Neural crest cell (in vitro differentiated cells): Measurements from ENCODE around the gene SMARCE1. TPM values are rescaled to one million over a fixed set of nuclear protein-coding genes. Genes with fewer than 3 reads are reported as not detected.

Experiments used
- DNase-seq: peaks from one replicate; pipeline ENCODE4 v3.0.0; 2021; ENCODE audit warnings: low read depth, mixed read lengths, low spot score
- H3K27ac Mint-ChIP-seq: one replicate; pipeline ENCODE4 v1.8.0; 2021; ENCODE audit warnings: mild to moderate bottlenecking, mixed read lengths; ENCODE audit not compliant: unreplicated experiment
- H3K27me3 Mint-ChIP-seq: 2 replicates; pipeline ENCODE4 v1.8.0; 2021; ENCODE audit warnings: low read depth, mild to moderate bottlenecking, mixed read lengths
- H3K36me3 Mint-ChIP-seq: 2 replicates; pipeline ENCODE4 v1.8.0; 2021; ENCODE audit warnings: low read depth, mild to moderate bottlenecking, mixed read lengths
- H3K4me1 Mint-ChIP-seq: 2 replicates; pipeline ENCODE4 v1.8.0; 2021; ENCODE audit warnings: mixed read lengths
- H3K4me3 Mint-ChIP-seq: one replicate; pipeline ENCODE4 v1.8.0; 2021; ENCODE audit warnings: mild to moderate bottlenecking, mixed read lengths
- H3K9me3 Mint-ChIP-seq: 2 replicates; pipeline ENCODE4 v1.8.0; 2021; ENCODE audit warnings: mixed read lengths
- CTCF ChIP-seq: fragments of 200-600 bp; sonication (generic); conservative IDR thresholded peaks from 2 replicates; pipeline ENCODE4 v1.5.0; 2021; ENCODE audit warnings: antibody characterized with exemption, mild to moderate bottlenecking
- total RNA-seq: library from RNA; stranded (reverse); gene quantifications from 2 replicates; pipeline ENCODE4 v1.2.1, GENCODE V29; 2021

SMARCE1 gene
- total RNA-seq, 1 donor from 2014 or later = 205 TPM

DNA sequence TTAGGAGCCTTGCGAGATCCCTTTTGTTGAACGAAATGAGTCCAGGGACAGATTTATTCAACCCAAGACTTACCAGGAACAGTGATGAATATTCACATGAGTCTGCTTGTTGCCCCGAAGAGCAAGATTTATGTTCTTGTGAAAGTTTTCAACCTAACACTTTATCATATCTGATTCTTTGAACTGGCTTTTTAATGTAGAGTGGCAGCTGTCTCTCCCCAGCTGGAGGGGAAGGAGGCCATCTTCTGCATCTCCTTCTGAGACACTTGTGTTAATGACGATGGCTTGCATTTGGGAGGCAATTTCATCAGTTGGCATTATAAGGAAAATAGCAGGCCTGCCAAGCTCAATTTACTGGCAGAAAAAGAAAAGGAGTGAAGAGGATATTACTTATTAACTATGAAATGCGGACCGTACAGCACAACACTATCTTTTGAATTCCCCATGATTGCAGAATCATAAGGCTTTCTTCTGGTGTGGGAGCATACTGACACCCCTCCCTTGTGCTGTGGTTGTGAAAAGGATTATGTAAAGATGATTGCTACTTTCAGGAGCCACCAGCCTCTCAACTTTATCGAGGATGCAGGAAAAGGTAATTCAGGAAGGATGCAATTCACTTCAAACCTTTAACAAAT is 35.7 kb downstream of the SMARCE1 start:
- Mint-ChIP-seq H3K27me3 (peaks cover 50% of the 10 kb centered on the region), H3K4me1 (no peaks in the 10 kb centered on the region), H3K4me3 (no peak overlapping the region), H3K36me3 (no peaks in the 10 kb centered on the region), H3K27ac (no peak overlapping the region), H3K9me3 (no peaks in the 10 kb centered on the region)
- TF ChIP-seq CTCF = no peak
- DNase-seq = no peak

GRCh38 chr17:40610359-40610758 is 37.3 kb downstream of the SMARCE1 start:
- H3K27me3 Mint-ChIP-seq = peaks cover 39% of the 10 kb centered on the region
- no peaks in the 10 kb centered on the region for H3K36me3 Mint-ChIP-seq
- no peak overlapping the region for H3K27ac Mint-ChIP-seq
- no peak for TF ChIP-seq CTCF
- DNase-seq = no peak
- no peaks in the 10 kb centered on the region for H3K9me3 Mint-ChIP-seq
- H3K4me1 Mint-ChIP-seq = no peaks in the 10 kb centered on the region
- no peak overlapping the region for H3K4me3 Mint-ChIP-seq

DNA sequence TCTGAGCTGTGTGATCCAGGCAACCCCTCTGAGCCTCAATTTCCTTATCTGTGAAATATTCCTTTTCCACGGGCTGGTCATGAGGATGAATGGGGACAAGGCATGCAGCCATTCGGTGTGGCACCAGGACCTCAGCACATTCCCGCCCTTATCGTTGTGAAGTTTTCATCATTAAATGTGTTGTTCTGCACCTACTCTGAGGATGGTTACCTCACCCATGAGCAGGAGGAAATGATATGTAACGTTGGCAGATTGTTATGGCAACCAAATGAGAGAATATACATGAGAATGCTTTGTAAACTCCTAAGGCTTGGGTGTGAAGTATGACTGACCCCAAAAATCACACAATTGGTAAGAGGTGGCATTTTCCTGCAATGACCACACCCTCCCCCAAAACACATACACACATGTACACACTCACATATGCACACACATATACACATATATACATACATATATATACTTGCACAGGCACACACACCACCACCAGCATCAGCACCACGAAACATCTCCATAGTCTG is 39.5 kb downstream of the SMARCE1 start:
- H3K4me3 Mint-ChIP-seq = no peak overlapping the region
- no peak for TF ChIP-seq CTCF
- H3K27me3 Mint-ChIP-seq = peaks cover 25% of the 10 kb centered on the region

DNA sequence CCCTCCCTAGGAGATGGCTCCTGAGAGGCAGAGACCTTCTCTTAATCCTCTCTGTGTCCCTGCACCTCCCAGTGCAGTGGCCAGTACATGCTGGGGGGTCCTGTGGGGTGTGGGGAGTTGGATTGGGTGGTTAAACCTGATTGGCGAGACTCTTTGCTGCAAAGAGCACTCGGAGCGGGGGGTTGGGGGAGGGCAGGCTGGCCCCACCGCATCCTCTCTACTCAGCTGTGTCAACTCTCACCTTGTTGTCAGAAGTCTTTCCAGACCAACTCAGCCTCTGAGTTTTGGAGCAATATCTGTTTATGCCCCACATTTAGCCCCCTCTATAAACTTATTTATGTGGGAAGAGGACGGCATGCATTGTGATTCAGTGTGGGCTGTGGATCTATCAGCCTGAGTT is 40.0 kb downstream of the SMARCE1 start:
- DNase-seq = no peak
- no peak for TF ChIP-seq CTCF
- Mint-ChIP-seq H3K4me1 (no peaks in the 10 kb centered on the region), H3K27ac (no peak overlapping the region), H3K27me3 (peaks cover 22% of the 10 kb centered on the region), H3K36me3 (no peaks in the 10 kb centered on the region), H3K9me3 (no peaks in the 10 kb centered on the region), H3K4me3 (no peak overlapping the region)

More for the DNA sequence above, 39.5 kb downstream of the SMARCE1 start:
- no peaks in the 10 kb centered on the region for H3K4me1 Mint-ChIP-seq
- H3K9me3 Mint-ChIP-seq = no peaks in the 10 kb centered on the region
- no peak overlapping the region for H3K27ac Mint-ChIP-seq
- H3K36me3 Mint-ChIP-seq = no peaks in the 10 kb centered on the region
- no peak for DNase-seq

GRCh38 chr17:40606548-40607353 is 40.9 kb downstream of the SMARCE1 start:
- Mint-ChIP-seq H3K27ac (no peak overlapping the region), H3K9me3 (no peaks in the 10 kb centered on the region), H3K4me1 (no peaks in the 10 kb centered on the region), H3K4me3 (no peak overlapping the region), H3K36me3 (no peaks in the 10 kb centered on the region), H3K27me3 (peaks cover 15% of the 10 kb centered on the region)
- no peak for DNase-seq
- no peak for TF ChIP-seq CTCF
